ENCODE data around the gene KIAA2012.

Gene KIAA2012

GRCh38 chr2:202032846-202033316 is 40.2 kb upstream of the KIAA2012 start:
- Histone ChIP-seq H3K4me2 (ENCODE audit: insufficient read depth, low read length) (no peak overlapping the region), H2AFZ (ENCODE audit: low read depth, low read length) (no peak overlapping the region), H3K27me3 (ENCODE audit: insufficient read depth, low read length, poor library complexity) (no peaks in the 10 kb centered on the region), H3K4me3 (ENCODE audit: low read depth in 1 of 2, low read length in 2 of 2) (no peak overlapping the region), H4K20me1 (ENCODE audit: insufficient read depth, low read length) (no peaks in the 10 kb centered on the region), H3K36me3 (ENCODE audit: insufficient read depth, low read length) (no peaks in the 10 kb centered on the region), H3K9ac (ENCODE audit: low read depth, low read length) (no peak overlapping the region), H3K4me1 (ENCODE audit: insufficient read depth, low read length) (no peaks in the 10 kb centered on the region), H3K27ac (ENCODE audit: low read length) (no peak overlapping the region), H3K79me2 (ENCODE audit: insufficient read depth, low read length) (no peaks in the 10 kb centered on the region), H3K9me3 (ENCODE audit: insufficient read depth, low read length, severe bottlenecking) (peaks cover 4% of the 10 kb centered on the region)
- ATAC-seq (ENCODE audit: insufficient read depth, low read depth) = no peak
- no peak for DNase-seq
- no peak for TF ChIP-seq EZH2 (IDR thresholded peaks at IDR 0.05; ENCODE audit: borderline replicate concordance, low read depth, low read length, severe bottlenecking)
- no peak for TF ChIP-seq CTCF (IDR thresholded peaks at IDR 0.05; ENCODE audit: borderline replicate concordance, extremely low read depth, low read length, poor library complexity, severe bottlenecking)

- Histone ChIP-seq H4K20me1 (ENCODE audit: insufficient read depth, low read length) (no peaks in the 10 kb centered on the region), H3K79me2 (ENCODE audit: insufficient read depth, low read length) (no peaks in the 10 kb centered on the region), H3K27ac (ENCODE audit: low read length) (no peak within 1 kb of the TSS), H3K9me3 (ENCODE audit: insufficient read depth, low read length, severe bottlenecking) (peaks cover 4% of the 10 kb centered on the region), H3K36me3 (ENCODE audit: insufficient read depth, low read length) (no peaks in the 10 kb centered on the region), H3K27me3 (ENCODE audit: insufficient read depth, low read length, poor library complexity) (peaks cover 3% of the 10 kb centered on the region), H3K4me3 (ENCODE audit: low read depth in 1 of 2, low read length in 2 of 2) (no peak within 1 kb of the TSS), H2AFZ (ENCODE audit: low read depth, low read length) (no peak within 1 kb of the TSS), H3K9ac (ENCODE audit: low read depth, low read length) (no peak within 1 kb of the TSS), H3K4me2 (ENCODE audit: insufficient read depth, low read length) (no peak within 1 kb of the TSS), H3K4me1 (ENCODE audit: insufficient read depth, low read length) (no peaks in the 10 kb centered on the region)
- ATAC-seq (ENCODE audit: insufficient read depth, low read depth) (no peak), DNase-seq (no peak)
- no peak for TF ChIP-seq CTCF (IDR thresholded peaks at IDR 0.05; ENCODE audit: borderline replicate concordance, extremely low read depth, low read length, poor library complexity, severe bottlenecking)
- no peak for TF ChIP-seq EZH2 (IDR thresholded peaks at IDR 0.05; ENCODE audit: borderline replicate concordance, low read depth, low read length, severe bottlenecking)
Measured at GRCh38 chr2:202033317-202034248, 39.5 kb upstream of the KIAA2012 start, which contains the start of gene FZD7. TSS of gene FZD7 (plus strand) at chr2:202033855. CDS start at chr2:202034648, 793 bp downstream.

GRCh38 chr2:202034249-202035088 is 38.6 kb upstream of the KIAA2012 start:
- H3K4me2 ChIP-seq (ENCODE audit: insufficient read depth, low read length) = no peak overlapping the region
- no peak overlapping the region for H3K27ac ChIP-seq (ENCODE audit: low read length)
- no peak for ATAC-seq (ENCODE audit: insufficient read depth, low read depth)
- no peaks in the 10 kb centered on the region for H3K36me3 ChIP-seq (ENCODE audit: insufficient read depth, low read length)
- H3K4me1 ChIP-seq (ENCODE audit: insufficient read depth, low read length) = no peaks in the 10 kb centered on the region
- H3K9ac ChIP-seq (ENCODE audit: low read depth, low read length) = no peak overlapping the region
- H3K79me2 ChIP-seq (ENCODE audit: insufficient read depth, low read length) = no peaks in the 10 kb centered on the region
- no peak for DNase-seq
- peaks cover 4% of the 10 kb centered on the region for H3K9me3 ChIP-seq (ENCODE audit: insufficient read depth, low read length, severe bottlenecking)
- no peaks in the 10 kb centered on the region for H4K20me1 ChIP-seq (ENCODE audit: insufficient read depth, low read length)
- TF ChIP-seq EZH2 (IDR thresholded peaks at IDR 0.05; ENCODE audit: borderline replicate concordance, low read depth, low read length, severe bottlenecking) (no peak), CTCF (IDR thresholded peaks at IDR 0.05; ENCODE audit: borderline replicate concordance, extremely low read depth, low read length, poor library complexity, severe bottlenecking) (no peak)
- H3K27me3 ChIP-seq (ENCODE audit: insufficient read depth, low read length, poor library complexity) = peaks cover 11% of the 10 kb centered on the region
- H3K4me3 ChIP-seq (ENCODE audit: low read depth in 1 of 2, low read length in 2 of 2) = no peak overlapping the region
- H2AFZ ChIP-seq (ENCODE audit: low read depth, low read length) = no peak overlapping the region

Measured in DND-41 (cell line).